Colonic mucosa (tissue), 4 donors: Measurements from ENCODE around the gene GHRH. TPM values are rescaled to one million over a fixed set of nuclear protein-coding genes. Genes with fewer than 3 reads are reported as not detected.

Experiments used
- DNase-seq: peaks from one replicate; pipeline ENCODE4 v3.0.0-alpha.2; 2020
- H3K27ac ChIP-seq: fragments of 200-600 bp; one replicate; pipeline ENCODE4 v1.8.0; 2021
- H3K27me3 ChIP-seq: fragments of 200-600 bp; one replicate; pipeline ENCODE4 v1.8.0; 2021
- H3K36me3 ChIP-seq: fragments of 200-600 bp; one replicate; pipeline ENCODE4 v1.8.0; 2021
- H3K4me1 ChIP-seq: fragments of 200-600 bp; one replicate; pipeline ENCODE4 v1.8.0; 2021; ENCODE audit warnings: mild to moderate bottlenecking
- H3K4me3 ChIP-seq: fragments of 200-600 bp; one replicate; pipeline ENCODE4 v1.8.0; 2021
- H3K9ac ChIP-seq, 2 donors: one replicate each; pipeline ENCODE4 v1.7.0; 2013; ENCODE audit warnings: control low read depth in 2 of 2, low read depth in 2 of 2, low read length in 2 of 2
- H3K9me3 ChIP-seq: fragments of 200-600 bp; one replicate; pipeline ENCODE4 v1.8.0; 2021
- CTCF ChIP-seq: fragments of 200-600 bp; IDR thresholded peaks from one replicate; pipeline ENCODE4 v1.8.0; 2022; ENCODE audit warnings: antibody characterized with exemption, mild to moderate bottlenecking
- intact Hi-C: fragments of 100-400 bp; cut with DNase I; formaldehyde crosslinking; loops from one replicate; pipeline ENCODE4 v1.14.1; 2022
- total RNA-seq, 2 donors: library from RNA; stranded (reverse); fragmentation: NEBNext Ultra II Directional in 1 of 2; extraction: Animal tissue kit (Norgen Biotek cat#: 25700) in 1 of 2; gene quantifications; one replicate each; pipeline ENCODE4 v1.2.1, GENCODE V29; 2021
- donor health status: healthy.
- donor health status: DM: no; HTN: no; CAD: no.
- donor health status: DM: no; HTN: no; CAD: no.

Gene GHRH
- total RNA-seq, 2 donors from 2014 or later, result not detected

- DNase-seq, result no peak
- Histone ChIP-seq H3K27me3 (no peaks in the 10 kb centered on the region), H3K36me3 (peaks cover 6% of the 10 kb centered on the region), H3K4me3 (no peak overlapping the region), H3K9me3 (no peaks in the 10 kb centered on the region), H3K9ac (peak overlapping the region in 1 of 2 donors; percentile 16), H3K4me1 (peaks cover 5% of the 10 kb centered on the region), H3K27ac (no peak overlapping the region)
- TF ChIP-seq CTCF, result no peak
- intact Hi-C loops, result no loop called here
Observed at GRCh38 chr20:37305839-37306238, 44.2 kb upstream of the GHRH start.

- DNase-seq, result no peak
- intact Hi-C loops, result no loop called here
- Histone ChIP-seq H3K9ac (no peak overlapping the region), H3K9me3 (no peaks in the 10 kb centered on the region), H3K4me1 (peaks cover 5% of the 10 kb centered on the region), H3K36me3 (peaks cover 6% of the 10 kb centered on the region), H3K27ac (no peak overlapping the region), H3K4me3 (no peak overlapping the region), H3K27me3 (no peaks in the 10 kb centered on the region)
- TF ChIP-seq CTCF, result no peak
Observed at GRCh38 chr20:37305079-37305478, 43.5 kb upstream of the GHRH start.

- Histone ChIP-seq H3K27ac (peak overlapping the region; percentile 50), H3K9me3 (no peaks in the 10 kb centered on the region), H3K27me3 (no peaks in the 10 kb centered on the region), H3K4me1 (peaks cover 5% of the 10 kb centered on the region), H3K36me3 (peaks cover 6% of the 10 kb centered on the region), H3K9ac (no peak overlapping the region), H3K4me3 (no peak overlapping the region)
- DNase-seq, result peak; percentile 71
- intact Hi-C loops, result no loop called here
- no peak for TF ChIP-seq CTCF
Observed at GRCh38 chr20:37303637-37304036, 42.0 kb upstream of the GHRH start.

- Histone ChIP-seq H3K27ac (peak overlapping the region; percentile 50), H3K9me3 (no peaks in the 10 kb centered on the region), H3K4me1 (peaks cover 5% of the 10 kb centered on the region), H3K27me3 (no peaks in the 10 kb centered on the region), H3K36me3 (peaks cover 6% of the 10 kb centered on the region), H3K4me3 (no peak overlapping the region), H3K9ac (no peak overlapping the region)
- intact Hi-C loops, result no loop called here
- no peak for DNase-seq
- TF ChIP-seq CTCF, result no peak
Observed at GRCh38 chr20:37302981-37303380, 41.4 kb upstream of the GHRH start.

GRCh38 chr20:37301558-37301957 lies 39.9 kb upstream of the GHRH start:
- H3K27ac ChIP-seq, result no peak overlapping the region
- no peak for TF ChIP-seq CTCF
- H3K36me3 ChIP-seq, result peaks cover 6% of the 10 kb centered on the region
- no peak overlapping the region for H3K9ac ChIP-seq
- no peaks in the 10 kb centered on the region for H3K27me3 ChIP-seq
- intact Hi-C loops, result no loop called here
- no peak for DNase-seq
- peaks cover 5% of the 10 kb centered on the region for H3K4me1 ChIP-seq
- no peak overlapping the region for H3K4me3 ChIP-seq
- no peaks in the 10 kb centered on the region for H3K9me3 ChIP-seq

GRCh38 chr20:37301120-37301519 lies 39.5 kb upstream of the GHRH start:
- Histone ChIP-seq H3K27me3 (no peaks in the 10 kb centered on the region), H3K27ac (no peak overlapping the region), H3K9me3 (no peaks in the 10 kb centered on the region), H3K36me3 (peaks cover 6% of the 10 kb centered on the region), H3K9ac (no peak overlapping the region), H3K4me1 (peaks cover 6% of the 10 kb centered on the region), H3K4me3 (no peak overlapping the region)
- no peak for DNase-seq
- intact Hi-C loops, result no loop called here
- no peak for TF ChIP-seq CTCF
